Spleen (tissue), 7 donors: Measurements from ENCODE around the gene CFAP77.

Experiments
- CTCF ChIP-seq, 11 experiments: fragments of 200-600 bp in 7 of 11; fragments of 450-650 bp in 4 of 11; sonication (generic) in 4 of 11; IDR thresholded peaks in 8 of 11; conservative IDR thresholded peaks in 3 of 11; 1 replicate in 7 of 11; 2 replicates in 4 of 11; pipeline versions ENCODE4 v1.4.0 to v1.8.0; 2016 to 2021; ENCODE audit warnings: antibody characterized with exemption in 11 of 11, inconsistent platforms in 4 of 11, mild to moderate bottlenecking in 1 of 11
- POLR2A ChIP-seq, 3 donors: fragments of 450-650 bp; IDR thresholded peaks; one replicate each; pipeline ENCODE4 v1.5.1; 2017; ENCODE audit warnings: antibody characterized with exemption in 3 of 3, mild to moderate bottlenecking in 1 of 3
- donor health status: DM: no; HTN: no; CAD: no; lungs with moderate emphysema.
- donor health status: DM: no; HTN: no; CAD: no.
- donor health status: DM: no; HTN: no; CAD: no.

GRCh38 chr9:132575005-132575609 lies 165.1 kb downstream of the CFAP77 start:
- peak; percentile 31 to 81 (median 69) for TF ChIP-seq CTCF (IDR thresholded peaks at IDR 0.05 in 8 of 11, conservative IDR thresholded peaks at IDR 0.05 in 3 of 11)
- no peak for TF ChIP-seq POLR2A (IDR thresholded peaks at IDR 0.05)
